ENCODE results near the gene TMEM117.

The TMEM117 gene

GRCh38 chr12:43835656-43836474 is at the start of gene TMEM117:
Gene TMEM117, plus strand, starts transcription at chr12:43836081.
- H3K4me3 ChIP-seq (ENCODE audit: low read depth, low read length), result peak within 1 kb of the TSS; percentile 86
- TF ChIP-seq, protein P1, sequence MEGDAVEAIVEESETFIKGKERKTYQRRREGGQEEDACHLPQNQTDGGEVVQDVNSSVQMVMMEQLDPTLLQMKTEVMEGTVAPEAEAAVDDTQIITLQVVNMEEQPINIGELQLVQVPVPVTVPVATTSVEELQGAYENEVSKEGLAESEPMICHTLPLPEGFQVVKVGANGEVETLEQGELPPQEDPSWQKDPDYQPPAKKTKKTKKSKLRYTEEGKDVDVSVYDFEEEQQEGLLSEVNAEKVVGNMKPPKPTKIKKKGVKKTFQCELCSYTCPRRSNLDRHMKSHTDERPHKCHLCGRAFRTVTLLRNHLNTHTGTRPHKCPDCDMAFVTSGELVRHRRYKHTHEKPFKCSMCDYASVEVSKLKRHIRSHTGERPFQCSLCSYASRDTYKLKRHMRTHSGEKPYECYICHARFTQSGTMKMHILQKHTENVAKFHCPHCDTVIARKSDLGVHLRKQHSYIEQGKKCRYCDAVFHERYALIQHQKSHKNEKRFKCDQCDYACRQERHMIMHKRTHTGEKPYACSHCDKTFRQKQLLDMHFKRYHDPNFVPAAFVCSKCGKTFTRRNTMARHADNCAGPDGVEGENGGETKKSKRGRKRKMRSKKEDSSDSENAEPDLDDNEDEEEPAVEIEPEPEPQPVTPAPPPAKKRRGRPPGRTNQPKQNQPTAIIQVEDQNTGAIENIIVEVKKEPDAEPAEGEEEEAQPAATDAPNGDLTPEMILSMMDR (IDR thresholded peaks at IDR 0.05; ENCODE audit: low read depth, low read length, missing control alignments), result no peak
- no peak for DNase-seq (ENCODE audit: low read depth)

- no peak overlapping the region for H3K4me3 ChIP-seq (ENCODE audit: low read depth, low read length)
Measured at GRCh38 chr12:43786899-43787693, 48.8 kb upstream of the TMEM117 start.

GRCh38 chr12:43789941-43790340 is 45.9 kb upstream of the TMEM117 start:
- no peak for DNase-seq (ENCODE audit: low read depth)
- no peak overlapping the region for H3K4me3 ChIP-seq (ENCODE audit: low read depth, low read length)
- TF ChIP-seq, protein P1 (IDR thresholded peaks at IDR 0.05; ENCODE audit: low read depth, low read length, missing control alignments), result no peak

More at GRCh38 chr12:43786899-43787693, 48.8 kb upstream of the TMEM117 start:
- DNase-seq (ENCODE audit: low read depth), result no peak
- TF ChIP-seq, protein P1 (IDR thresholded peaks at IDR 0.05; ENCODE audit: low read depth, low read length, missing control alignments), result no peak

DNA sequence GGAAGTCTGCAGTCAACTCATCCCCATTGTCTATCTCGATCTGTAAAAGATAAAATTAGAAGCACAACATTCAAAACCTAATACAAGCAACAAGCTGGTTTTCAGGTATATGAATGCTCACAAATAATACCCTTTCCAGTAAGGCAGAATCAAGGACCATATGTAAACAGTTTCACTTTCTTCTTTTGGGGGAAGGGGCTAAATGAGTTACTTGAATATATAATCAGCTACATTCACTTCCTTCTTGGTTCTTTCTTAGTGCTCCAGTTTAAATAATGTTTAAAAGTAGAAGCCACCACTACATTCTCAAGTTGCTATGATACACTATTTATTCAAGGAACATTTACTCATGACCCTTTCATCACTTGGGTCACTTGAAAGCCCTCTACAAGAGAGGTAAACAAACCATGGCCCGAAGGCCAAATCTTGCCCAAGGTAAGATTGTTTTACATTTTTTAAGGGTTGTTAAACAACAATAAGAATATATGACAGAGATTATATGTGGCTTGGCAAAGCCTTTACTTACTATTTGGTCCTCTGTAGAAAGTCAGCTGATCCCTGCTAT is 40.1 kb upstream of the TMEM117 start:
- TF ChIP-seq, protein P1 (IDR thresholded peaks at IDR 0.05; ENCODE audit: low read depth, low read length, missing control alignments), result no peak
- no peak for DNase-seq (ENCODE audit: low read depth)
- H3K4me3 ChIP-seq (ENCODE audit: low read depth, low read length), result no peak overlapping the region

- TF ChIP-seq, protein P1 (IDR thresholded peaks at IDR 0.05; ENCODE audit: low read depth, low read length, missing control alignments), result no peak
- no peak overlapping the region for H3K4me3 ChIP-seq (ENCODE audit: low read depth, low read length)
- DNase-seq (ENCODE audit: low read depth), result no peak
Measured at GRCh38 chr12:43797561-43798217, 38.2 kb upstream of the TMEM117 start.

DNA sequence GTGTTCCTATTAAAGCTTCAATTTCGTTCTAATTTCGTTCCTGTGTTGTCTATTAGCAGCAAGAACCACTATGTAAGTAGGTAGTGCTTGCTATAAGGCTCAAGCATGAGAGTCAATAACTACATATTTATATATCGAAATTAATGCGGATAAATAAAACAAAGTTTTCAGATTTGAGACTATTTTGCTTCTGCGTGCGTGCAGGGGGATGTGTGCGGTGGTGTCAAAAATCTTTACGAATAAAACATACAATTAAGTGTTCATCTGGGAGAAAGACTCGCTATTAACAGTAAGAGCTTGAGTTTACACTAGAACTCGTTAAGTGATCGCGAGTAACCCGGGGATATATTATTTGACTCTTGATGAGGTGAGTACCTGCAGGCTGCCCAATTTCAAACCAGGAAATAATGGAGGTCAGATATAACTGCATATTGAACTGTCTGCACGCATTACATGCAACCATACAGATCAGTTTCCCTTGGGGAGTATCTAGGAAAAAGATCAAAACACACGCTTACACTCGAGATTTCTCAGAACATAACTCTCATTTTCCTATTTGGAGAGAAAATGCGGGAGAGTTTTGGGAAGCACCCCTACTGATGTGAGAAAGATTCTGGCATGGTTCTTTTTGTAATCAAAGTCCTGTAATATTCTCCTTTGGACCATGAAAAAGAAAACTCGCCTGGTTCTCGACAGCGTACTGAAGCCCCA is 30.6 kb upstream of the TMEM117 start:
- no peak for DNase-seq (ENCODE audit: low read depth)
- TF ChIP-seq, protein P1 (IDR thresholded peaks at IDR 0.05; ENCODE audit: low read depth, low read length, missing control alignments), result no peak
- H3K4me3 ChIP-seq (ENCODE audit: low read depth, low read length), result peak overlapping the region; percentile 100

Data from GM12864 (cell line).